Stimulated activated naive CD8-positive, alpha-beta T cell treated with anti-CD3 and anti-CD28 coated beads, Interleukin-15, amount 100 ng/mL, for 72 hours (primary cell): ENCODE measurements around the gene B9D2.
"Not testable (repeated sequence)": the region's sequence is repeated elsewhere in the genome, so short reads cannot be mapped to it uniquely, and the experiment has no call there.

Experiments used
- ATAC-seq: fragments of 150-1000 bp; cut with Tn5 transposase; 2 replicates; pipeline ENCODE4 v1.10.0; 2021; ENCODE audit warnings: mild to moderate bottlenecking, moderate library complexity
- DNase-seq, 2 donors: peaks; one replicate each; pipeline ENCODE4 v3.0.0; 2021 to 2022
- H3K27ac Mint-ChIP-seq, 2 donors: one replicate each; pipeline ENCODE4 v1.8.0; 2022; ENCODE audit warnings: mild to moderate bottlenecking in 2 of 2, mixed read lengths in 2 of 2, moderate library complexity in 2 of 2
- H3K27me3 Mint-ChIP-seq: one replicate; pipeline ENCODE4 v1.8.0; 2022; ENCODE audit warnings: mixed read lengths
- H3K4me1 Mint-ChIP-seq: one replicate; pipeline ENCODE4 v1.8.0; 2022; ENCODE audit warnings: mild to moderate bottlenecking, mixed read lengths
- H3K4me3 Mint-ChIP-seq, 2 donors: one replicate each; pipeline ENCODE4 v1.8.0; 2022; ENCODE audit warnings: mild to moderate bottlenecking in 2 of 2, mixed read lengths in 2 of 2, moderate library complexity in 1 of 2
- H3K9me3 Mint-ChIP-seq, 2 donors: one replicate each; pipeline ENCODE4 v1.8.0; 2022; ENCODE audit warnings: mixed read lengths in 2 of 2

B9D2 gene

DNA sequence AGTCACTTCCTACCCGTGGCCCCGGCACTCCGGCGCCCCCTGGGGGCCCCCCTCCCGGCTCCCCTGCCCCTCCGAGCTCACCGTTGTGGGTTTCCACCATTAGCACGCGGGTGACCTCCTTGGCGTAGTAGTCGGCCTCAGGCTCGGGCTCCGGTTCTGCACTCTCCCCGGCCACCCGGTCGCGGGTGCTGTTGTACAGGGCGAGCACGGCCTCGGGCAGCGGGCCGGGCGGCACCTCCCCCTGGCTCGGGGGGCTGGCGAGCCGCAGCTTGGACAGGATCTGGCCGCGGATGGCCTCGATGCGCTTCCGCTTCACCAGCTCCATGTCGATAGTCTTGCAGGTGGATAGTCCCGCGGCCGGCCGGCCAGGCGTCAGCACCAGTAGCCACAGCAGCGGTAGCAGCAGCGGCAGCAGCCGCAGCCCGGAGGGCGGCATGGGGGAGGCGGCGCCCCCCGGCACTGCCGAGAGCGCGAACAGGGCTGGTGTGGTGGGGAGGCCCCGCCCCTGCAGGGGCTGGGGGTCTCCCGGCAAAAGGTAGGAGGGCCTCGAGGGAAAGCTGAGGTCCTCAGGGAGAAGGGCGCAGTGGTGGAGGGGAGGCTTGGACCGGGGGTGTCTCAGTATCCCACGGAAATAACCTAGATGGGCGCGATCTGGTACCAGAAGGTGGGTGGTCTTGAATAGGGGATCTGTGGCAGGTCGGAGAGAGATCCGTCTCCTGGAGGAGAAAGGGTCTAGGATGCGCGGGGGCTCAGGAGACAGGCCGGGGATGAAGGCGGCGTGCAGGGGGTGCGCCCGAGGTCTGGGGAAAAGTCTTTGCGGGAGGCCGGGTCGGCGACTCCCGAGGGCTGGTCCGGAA lies 11.1 kb downstream of the B9D2 start:
- ATAC-seq (peak; percentile 36), DNase-seq (peak; percentile 86 to 88)
- H3K9me3 Mint-ChIP-seq = peaks cover 0 to 14% of the 10 kb centered on the region in 2 donors

DNA sequence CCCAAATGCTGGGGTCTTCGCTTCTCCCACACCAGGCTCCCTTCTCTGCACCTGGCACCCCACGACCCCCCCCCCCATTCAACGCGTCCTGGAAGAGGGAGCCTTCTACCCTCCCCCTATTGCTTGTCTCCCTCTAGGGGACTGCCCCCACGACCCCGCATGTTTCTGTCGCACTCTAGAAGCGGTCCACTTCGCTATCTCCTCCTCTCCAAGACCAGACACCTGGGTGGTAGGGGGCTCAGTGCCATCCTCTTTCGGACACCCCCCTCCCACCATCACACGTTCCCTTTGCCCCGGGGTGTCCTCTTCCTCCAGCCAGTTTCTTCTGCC lies 11.7 kb downstream of the B9D2 start:
- DNase-seq (no peak), ATAC-seq (no peak)
- H3K4me1 Mint-ChIP-seq = peaks cover 68% of the 10 kb centered on the region
- peak overlapping the region; percentile 96 to 100 for H3K4me3 Mint-ChIP-seq
- peak overlapping the region; percentile 95 to 98 for H3K27ac Mint-ChIP-seq
- no peaks in the 10 kb centered on the region for H3K27me3 Mint-ChIP-seq
- peaks cover 0 to 14% of the 10 kb centered on the region in 2 donors for H3K9me3 Mint-ChIP-seq

More for the DNA sequence above, 11.1 kb downstream of the B9D2 start:
- peak overlapping the region; percentile 94 to 98 for H3K27ac Mint-ChIP-seq
- peak overlapping the region; percentile 96 to 100 for H3K4me3 Mint-ChIP-seq
- H3K27me3 Mint-ChIP-seq = no peaks in the 10 kb centered on the region
- peaks cover 74% of the 10 kb centered on the region for H3K4me1 Mint-ChIP-seq

GRCh38 chr19:41351339-41352245 lies 12.4 kb downstream of the B9D2 start:
- DNase-seq = peak; percentile 79 to 85
- Mint-ChIP-seq H3K4me1 (peaks cover 66% of the 10 kb centered on the region), H3K27me3 (no peaks in the 10 kb centered on the region), H3K9me3 (peaks cover 0 to 14% of the 10 kb centered on the region in 2 donors), H3K27ac (peak overlapping the region; percentile 95 to 98), H3K4me3 (peak overlapping the region; percentile 96 to 100)
- peak; percentile 57 for ATAC-seq

DNA sequence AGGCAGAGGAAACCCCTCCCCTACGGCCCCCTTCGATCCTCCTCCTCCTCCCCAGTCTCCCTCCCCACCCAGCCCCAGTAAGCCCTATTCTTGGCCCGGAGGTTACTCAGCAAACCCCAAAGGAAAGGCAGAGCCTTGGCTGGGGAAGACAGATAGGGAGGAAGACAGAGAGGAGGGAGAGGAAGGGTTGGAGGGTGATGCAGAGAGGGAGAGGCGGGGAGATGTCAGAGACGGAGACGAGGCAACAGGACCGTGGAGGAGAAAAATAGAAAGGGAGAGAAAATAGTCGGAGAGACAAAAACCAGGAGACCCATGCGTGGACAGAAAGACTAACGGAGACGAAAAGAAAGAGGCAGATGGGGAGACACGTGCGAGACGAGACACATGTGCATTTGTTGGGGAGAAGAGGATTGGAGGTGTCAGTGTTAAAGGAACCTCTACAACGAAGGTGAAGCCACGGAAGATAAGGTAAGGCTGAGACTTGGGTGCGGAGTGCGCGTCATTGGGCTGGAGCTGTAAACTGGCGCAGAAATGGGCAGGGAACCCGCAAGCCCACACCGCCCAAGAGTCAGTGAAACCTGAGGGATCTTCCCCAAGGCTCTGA lies 13.1 kb downstream of the B9D2 start:
- peak overlapping the region; percentile 96 to 100 for H3K4me3 Mint-ChIP-seq
- no peak for DNase-seq
- H3K4me1 Mint-ChIP-seq = peaks cover 65% of the 10 kb centered on the region
- no peaks in the 10 kb centered on the region for H3K27me3 Mint-ChIP-seq
- H3K27ac Mint-ChIP-seq = peak overlapping the region in 1 of 2 donors; percentile 49
- no peak for ATAC-seq
- H3K9me3 Mint-ChIP-seq = peaks cover 0 to 14% of the 10 kb centered on the region in 2 donors

GRCh38 chr19:41346916-41347315 lies 17.0 kb downstream of the B9D2 start:
- not testable (repeated sequence) for H3K4me3 Mint-ChIP-seq, DNase-seq, ATAC-seq, H3K27me3 Mint-ChIP-seq, H3K27ac Mint-ChIP-seq
- Mint-ChIP-seq H3K4me1 (peaks cover 69% of the 10 kb centered on the region), H3K9me3 (peaks cover 0 to 14% of the 10 kb centered on the region in 2 donors)

- Mint-ChIP-seq H3K9me3 (peaks cover 0 to 13% of the 10 kb centered on the region in 2 donors), H3K4me3 (no peak overlapping the region), H3K27me3 (no peaks in the 10 kb centered on the region), H3K4me1 (peaks cover 65% of the 10 kb centered on the region), H3K27ac (peak overlapping the region in 1 of 2 donors; percentile 61)
- ATAC-seq (no peak), DNase-seq (no peak)
These were observed 19.8 kb downstream of the B9D2 start for GRCh38 chr19:41344162-41344561.

DNA sequence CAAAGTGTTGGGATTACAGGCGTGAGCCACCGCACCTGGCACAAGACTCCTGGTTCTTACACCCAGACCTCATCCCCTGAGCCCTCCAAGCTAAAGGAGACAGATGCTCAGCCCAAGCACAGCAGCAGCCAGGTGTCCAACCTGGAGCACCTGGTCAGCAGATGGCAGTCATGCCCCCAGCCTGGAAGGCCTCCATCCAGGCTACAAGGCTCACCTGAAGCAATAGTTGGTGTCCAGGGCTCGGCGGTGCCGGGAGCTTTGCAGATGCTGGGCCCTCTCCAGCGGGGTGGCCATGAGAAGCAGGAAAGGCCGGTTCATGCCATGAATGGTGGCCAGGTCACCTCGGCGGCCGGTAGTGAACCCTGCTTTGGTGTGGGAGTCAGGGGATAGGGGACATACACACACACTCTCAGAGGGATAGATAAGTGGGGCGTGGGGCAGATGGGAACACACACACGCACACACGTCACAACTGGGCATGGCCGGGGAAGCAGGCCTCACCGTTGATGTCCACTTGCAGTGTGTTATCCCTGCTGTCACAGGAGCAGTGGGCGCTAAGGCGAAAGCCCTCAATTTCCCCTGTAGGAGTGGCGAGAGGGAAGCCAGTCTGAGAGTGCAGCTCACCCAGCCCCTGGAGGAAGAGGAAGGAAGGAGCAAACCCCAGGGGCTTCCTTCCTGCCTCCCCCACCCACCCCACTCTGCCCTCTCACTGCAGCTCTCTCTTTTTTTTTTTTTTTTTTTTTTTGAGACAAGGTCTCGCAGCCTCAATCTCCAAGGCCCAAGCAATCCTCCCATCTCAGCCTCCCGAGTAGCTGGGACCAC lies 22.1 kb downstream of the B9D2 start:
- DNase-seq = no peak
- no peak for ATAC-seq
- Mint-ChIP-seq H3K4me1 (peaks cover 51% of the 10 kb centered on the region), H3K27me3 (no peaks in the 10 kb centered on the region), H3K4me3 (no peak overlapping the region), H3K27ac (peak overlapping the region in 1 of 2 donors; percentile 88), H3K9me3 (no peaks in the 10 kb centered on the region)

DNA sequence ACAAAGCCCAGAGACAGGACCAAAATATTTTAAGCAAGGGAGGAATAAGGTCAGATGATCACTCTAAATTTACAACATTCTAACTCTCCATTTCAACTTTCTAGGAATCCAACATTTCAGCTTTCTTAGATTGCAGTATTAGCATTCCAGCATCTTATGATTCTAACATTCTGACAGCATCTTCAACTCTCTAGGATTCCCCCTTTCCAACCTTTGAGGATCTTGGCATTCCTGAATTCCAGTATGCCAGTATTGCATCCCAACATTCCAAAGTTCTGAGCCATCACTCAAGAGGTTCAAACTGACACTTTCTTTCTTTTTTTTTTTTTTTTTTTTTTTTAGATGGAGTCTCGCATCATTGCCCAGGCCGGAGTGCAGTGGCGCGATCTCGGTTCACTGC lies 24.0 kb downstream of the B9D2 start:
- H3K4me3 Mint-ChIP-seq = no peak overlapping the region
- DNase-seq = no peak
- no peaks in the 10 kb centered on the region for H3K27me3 Mint-ChIP-seq
- H3K4me1 Mint-ChIP-seq = peaks cover 57% of the 10 kb centered on the region
- ATAC-seq = no peak
- no peaks in the 10 kb centered on the region for H3K9me3 Mint-ChIP-seq
- H3K27ac Mint-ChIP-seq = peak overlapping the region in 1 of 2 donors; percentile 54

DNA sequence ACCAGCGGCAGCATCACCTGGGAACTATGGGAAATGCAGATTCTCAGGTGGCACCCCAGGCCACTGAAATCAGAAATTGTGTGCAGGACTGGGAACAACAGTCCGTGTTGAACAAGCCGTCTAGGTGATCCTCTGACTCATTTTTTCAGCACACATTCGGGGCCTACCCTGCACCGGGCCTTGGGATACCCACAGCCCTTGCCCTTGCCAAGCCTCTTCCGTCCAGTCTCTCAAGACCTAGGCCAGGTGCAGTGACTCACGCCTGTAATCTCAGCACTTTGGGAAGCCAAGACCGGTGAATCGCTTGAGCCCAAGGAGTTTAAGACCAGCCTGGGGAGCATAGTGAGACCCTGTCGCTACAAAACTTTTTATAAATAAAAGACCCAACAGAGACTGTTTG lies 28.5 kb downstream of the B9D2 start:
- Mint-ChIP-seq H3K27me3 (no peaks in the 10 kb centered on the region), H3K9me3 (no peaks in the 10 kb centered on the region), H3K4me1 (peaks cover 45% of the 10 kb centered on the region), H3K4me3 (no peak overlapping the region), H3K27ac (no peak overlapping the region)
- DNase-seq (no peak), ATAC-seq (no peak)

GRCh38 chr19:41334793-41335192 lies 29.2 kb downstream of the B9D2 start:
- DNase-seq (no peak), ATAC-seq (no peak)
- H3K9me3 Mint-ChIP-seq = no peaks in the 10 kb centered on the region
- H3K27me3 Mint-ChIP-seq = no peaks in the 10 kb centered on the region
- no peak overlapping the region for H3K4me3 Mint-ChIP-seq
- peaks cover 46% of the 10 kb centered on the region for H3K4me1 Mint-ChIP-seq
- H3K27ac Mint-ChIP-seq = peak overlapping the region in 1 of 2 donors; percentile 76

- DNase-seq (no peak), ATAC-seq (no peak)
- H3K27ac Mint-ChIP-seq = no peak overlapping the region
- no peak overlapping the region for H3K4me3 Mint-ChIP-seq
- peaks cover 62% of the 10 kb centered on the region for H3K4me1 Mint-ChIP-seq
- H3K27me3 Mint-ChIP-seq = no peaks in the 10 kb centered on the region
- no peaks in the 10 kb centered on the region for H3K9me3 Mint-ChIP-seq
These were observed 31.5 kb downstream of the B9D2 start for GRCh38 chr19:41332468-41332867.

DNA sequence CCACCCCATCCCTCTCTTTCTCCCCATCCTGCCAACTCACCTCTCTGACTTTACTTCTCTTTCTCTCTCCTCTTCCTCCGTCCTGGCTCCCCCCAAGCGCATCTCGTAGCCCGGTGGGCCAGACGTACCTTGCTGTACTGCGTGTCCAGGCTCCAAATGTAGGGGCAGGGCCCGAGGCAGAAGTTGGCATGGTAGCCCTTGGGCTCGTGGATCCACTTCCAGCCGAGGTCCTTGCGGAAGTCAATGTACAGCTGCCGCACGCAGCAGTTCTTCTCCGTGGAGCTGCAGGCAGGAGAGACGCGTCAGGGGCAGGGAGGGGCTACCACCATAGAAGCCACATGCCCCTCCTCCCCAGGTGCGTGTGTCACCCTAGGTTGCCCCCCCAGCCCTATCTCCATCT lies 31.9 kb downstream of the B9D2 start:
- Mint-ChIP-seq H3K27ac (peak overlapping the region; percentile 54 to 81), H3K27me3 (no peaks in the 10 kb centered on the region), H3K4me3 (no peak overlapping the region), H3K4me1 (peaks cover 66% of the 10 kb centered on the region), H3K9me3 (no peaks in the 10 kb centered on the region)
- no peak for DNase-seq
- no peak for ATAC-seq

- Mint-ChIP-seq H3K4me1 (peaks cover 71% of the 10 kb centered on the region), H3K27me3 (no peaks in the 10 kb centered on the region), H3K9me3 (no peaks in the 10 kb centered on the region), H3K4me3 (no peak overlapping the region), H3K27ac (peak overlapping the region in 1 of 2 donors; percentile 1)
- DNase-seq (no peak), ATAC-seq (no peak)
These were observed 32.8 kb downstream of the B9D2 start for GRCh38 chr19:41330946-41331678.

- no peak for DNase-seq
- peak overlapping the region; percentile 1 to 49 for H3K27ac Mint-ChIP-seq
- peaks cover 71% of the 10 kb centered on the region for H3K4me1 Mint-ChIP-seq
These were observed 33.5 kb downstream of the B9D2 start for GRCh38 chr19:41330481-41330880.

More at GRCh38 chr19:41330481-41330880, 33.5 kb downstream of the B9D2 start:
- Mint-ChIP-seq H3K4me3 (peak overlapping the region in 1 of 2 donors; percentile 39), H3K27me3 (no peaks in the 10 kb centered on the region), H3K9me3 (no peaks in the 10 kb centered on the region)
- no peak for ATAC-seq
